ENCODE data around the gene GMDS. TPM values are rescaled to one million over a fixed set of nuclear protein-coding genes. Genes with fewer than 3 reads are reported as not detected.

The GMDS gene
- polyA plus RNA-seq, 1 of the 3 experiments (the other 2 are of a cell fraction), result 12.3 TPM

DNA sequence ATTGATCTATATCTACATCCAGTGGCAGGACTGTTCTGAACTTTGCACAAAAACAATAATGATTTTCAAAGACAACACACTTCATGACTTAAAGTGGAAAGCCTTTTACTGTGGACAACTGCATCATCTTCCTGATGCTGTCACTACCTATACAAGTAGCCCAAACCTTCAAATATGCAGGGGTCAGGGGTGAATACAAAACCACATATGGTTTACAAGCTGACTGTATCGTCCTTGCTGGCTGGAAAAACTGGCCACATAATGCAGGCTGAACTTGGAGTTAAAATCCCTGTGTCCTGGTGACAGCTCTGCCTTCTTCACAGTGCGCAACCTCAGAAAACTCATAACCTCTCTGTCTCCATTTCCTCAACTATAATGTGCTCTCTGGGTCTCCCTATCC lies 128.9 kb downstream of the GMDS start:
- no peaks in the 10 kb centered on the region for H3K36me3 ChIP-seq (replicated peaks in 1 of 2; ENCODE audit: control insufficient read depth in 1 of 2, insufficient read depth in 2 of 2, low read length in 1 of 2)
- H3K4me2 ChIP-seq, result no peak overlapping the region
- ChIA-PET CTCF (interaction anchor here (3.7 kb wide), 1 partner anchor 12 kb away, joined by 15 read pairs; no protein-coding TSS in a partner anchor), POLR2A (no interaction called here)
- H3K4me1 ChIP-seq (ENCODE audit: control insufficient read depth in 1 of 2, insufficient read depth in 2 of 2, low read depth in 1 of 2, low read length in 1 of 2), result no peaks in the 10 kb centered on the region; a peak in 1 of 4 replicates
- no peaks in the 10 kb centered on the region for H3F3A ChIP-seq (replicated peaks; ENCODE audit: insufficient read depth)
- no peaks in the 10 kb centered on the region for H4K20me1 ChIP-seq (ENCODE audit: insufficient read depth)
- no peaks in the 10 kb centered on the region for H3K9me2 ChIP-seq
- no peak overlapping the region for H3K9ac ChIP-seq
- 86% methylated on average over 2 of the region's 2 CpGs for WGBS (ENCODE audit: low lambda C conversion rate)
- H3K79me2 ChIP-seq (ENCODE audit: insufficient read depth), result no peaks in the 10 kb centered on the region
- no peak overlapping the region for H3K4me3 ChIP-seq (ENCODE audit: low read depth in 2 of 2, low read length in 1 of 2)
- H3K27ac ChIP-seq (ENCODE audit: low read depth in 2 of 2, low read length in 1 of 2), result no peak overlapping the region
- no peaks in the 10 kb centered on the region for H3K27me3 ChIP-seq (ENCODE audit: insufficient read depth)
- H2AFZ ChIP-seq (ENCODE audit: low read depth), result no peak overlapping the region
- no peak for DNase-seq
- TF ChIP-seq, protein P1, sequence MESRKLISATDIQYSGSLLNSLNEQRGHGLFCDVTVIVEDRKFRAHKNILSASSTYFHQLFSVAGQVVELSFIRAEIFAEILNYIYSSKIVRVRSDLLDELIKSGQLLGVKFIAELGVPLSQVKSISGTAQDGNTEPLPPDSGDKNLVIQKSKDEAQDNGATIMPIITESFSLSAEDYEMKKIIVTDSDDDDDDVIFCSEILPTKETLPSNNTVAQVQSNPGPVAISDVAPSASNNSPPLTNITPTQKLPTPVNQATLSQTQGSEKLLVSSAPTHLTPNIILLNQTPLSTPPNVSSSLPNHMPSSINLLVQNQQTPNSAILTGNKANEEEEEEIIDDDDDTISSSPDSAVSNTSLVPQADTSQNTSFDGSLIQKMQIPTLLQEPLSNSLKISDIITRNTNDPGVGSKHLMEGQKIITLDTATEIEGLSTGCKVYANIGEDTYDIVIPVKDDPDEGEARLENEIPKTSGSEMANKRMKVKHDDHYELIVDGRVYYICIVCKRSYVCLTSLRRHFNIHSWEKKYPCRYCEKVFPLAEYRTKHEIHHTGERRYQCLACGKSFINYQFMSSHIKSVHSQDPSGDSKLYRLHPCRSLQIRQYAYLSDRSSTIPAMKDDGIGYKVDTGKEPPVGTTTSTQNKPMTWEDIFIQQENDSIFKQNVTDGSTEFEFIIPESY (IDR thresholded peaks at IDR 0.05; ENCODE audit: borderline replicate concordance, low read depth), result no peak
- TF ChIP-seq, protein P2, sequence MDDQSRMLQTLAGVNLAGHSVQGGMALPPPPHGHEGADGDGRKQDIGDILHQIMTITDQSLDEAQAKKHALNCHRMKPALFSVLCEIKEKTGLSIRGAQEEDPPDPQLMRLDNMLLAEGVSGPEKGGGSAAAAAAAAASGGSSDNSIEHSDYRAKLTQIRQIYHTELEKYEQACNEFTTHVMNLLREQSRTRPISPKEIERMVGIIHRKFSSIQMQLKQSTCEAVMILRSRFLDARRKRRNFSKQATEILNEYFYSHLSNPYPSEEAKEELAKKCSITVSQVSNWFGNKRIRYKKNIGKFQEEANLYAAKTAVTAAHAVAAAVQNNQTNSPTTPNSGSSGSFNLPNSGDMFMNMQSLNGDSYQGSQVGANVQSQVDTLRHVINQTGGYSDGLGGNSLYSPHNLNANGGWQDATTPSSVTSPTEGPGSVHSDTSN (IDR thresholded peaks at IDR 0.05), result no peak
- TF ChIP-seq CHD2 (IDR thresholded peaks at IDR 0.05; ENCODE audit: low read length, partially characterized antibody) (no peak), POLR2AphosphoS5 (IDR thresholded peaks at IDR 0.05; ENCODE audit: low read depth, low read length) (no peak), JUND (IDR thresholded peaks at IDR 0.05) (no peak), NFIC (IDR thresholded peaks at IDR 0.05; ENCODE audit: borderline replicate concordance) (no peak), YY1 (IDR thresholded peaks at IDR 0.05; ENCODE audit: low read depth) (no peak), RFX5 (IDR thresholded peaks at IDR 0.05; ENCODE audit: low read length) (no peak)
- no peaks in the 10 kb centered on the region for H3K9me3 ChIP-seq

DNA sequence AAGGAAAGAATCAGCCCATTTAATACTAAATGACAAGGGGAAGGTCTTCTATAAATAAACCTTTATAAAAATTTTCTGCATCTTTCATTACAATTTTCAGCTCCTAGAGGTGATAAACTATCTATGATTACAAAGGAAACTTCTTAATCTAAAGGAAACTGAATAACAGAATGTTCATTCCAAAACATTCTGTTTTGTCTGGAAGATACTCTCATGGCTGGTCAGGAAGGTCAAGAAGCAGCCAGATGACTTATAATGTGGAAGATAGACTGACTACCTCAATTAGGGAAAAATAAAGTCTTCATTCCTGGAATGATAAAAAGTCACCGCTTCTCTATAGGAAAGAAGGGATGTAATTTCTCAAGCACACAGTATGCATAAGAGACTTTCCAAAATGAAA lies 131.3 kb downstream of the GMDS start:
- no peak overlapping the region for H2AFZ ChIP-seq (ENCODE audit: low read depth)
- POLR2A ChIA-PET, result no interaction called here
- peaks cover 0 to 2% of the 10 kb centered on the region in 2 experiments; a peak in 1 of 4 replicates for H3K4me1 ChIP-seq (ENCODE audit: control insufficient read depth in 1 of 2, insufficient read depth in 2 of 2, low read depth in 1 of 2, low read length in 1 of 2)
- no peak overlapping the region for H3K4me3 ChIP-seq (ENCODE audit: low read depth in 2 of 2, low read length in 1 of 2)
- H3K4me2 ChIP-seq, result no peak overlapping the region
- CTCF ChIA-PET, result interaction anchor here (1.0 to 1.2 kb wide), 3 partner anchors 10 to 518 kb away, joined by 3 to 5 read pairs (median 4); no protein-coding TSS in a partner anchor
- no peaks in the 10 kb centered on the region for H3K9me3 ChIP-seq
- no peak overlapping the region for H3K27ac ChIP-seq (ENCODE audit: low read depth in 2 of 2, low read length in 1 of 2)
- H3K36me3 ChIP-seq (replicated peaks in 1 of 2; ENCODE audit: control insufficient read depth in 1 of 2, insufficient read depth in 2 of 2, low read length in 1 of 2), result no peaks in the 10 kb centered on the region
- H3K9ac ChIP-seq, result no peak overlapping the region
- no peaks in the 10 kb centered on the region for H3K27me3 ChIP-seq (ENCODE audit: insufficient read depth)
- TF ChIP-seq NRF1 (IDR thresholded peaks at IDR 0.05; ENCODE audit: low read depth, low read length) (no peak), SIN3A (IDR thresholded peaks at IDR 0.05; ENCODE audit: borderline replicate concordance, low read depth, low read length) (no peak), RFX5 (IDR thresholded peaks at IDR 0.05; ENCODE audit: low read length) (no peak), RXRA (IDR thresholded peaks at IDR 0.05; ENCODE audit: borderline replicate concordance, low read depth) (no peak), MEF2A (IDR thresholded peaks at IDR 0.05; ENCODE audit: borderline replicate concordance, low read depth) (no peak), CHD2 (IDR thresholded peaks at IDR 0.05; ENCODE audit: low read length, partially characterized antibody) (no peak), POLR2AphosphoS5 (IDR thresholded peaks at IDR 0.05; ENCODE audit: low read depth, low read length) (no peak), GABPA (IDR thresholded peaks at IDR 0.05; ENCODE audit: low read depth) (no peak)
- TF ChIP-seq, protein P3, sequence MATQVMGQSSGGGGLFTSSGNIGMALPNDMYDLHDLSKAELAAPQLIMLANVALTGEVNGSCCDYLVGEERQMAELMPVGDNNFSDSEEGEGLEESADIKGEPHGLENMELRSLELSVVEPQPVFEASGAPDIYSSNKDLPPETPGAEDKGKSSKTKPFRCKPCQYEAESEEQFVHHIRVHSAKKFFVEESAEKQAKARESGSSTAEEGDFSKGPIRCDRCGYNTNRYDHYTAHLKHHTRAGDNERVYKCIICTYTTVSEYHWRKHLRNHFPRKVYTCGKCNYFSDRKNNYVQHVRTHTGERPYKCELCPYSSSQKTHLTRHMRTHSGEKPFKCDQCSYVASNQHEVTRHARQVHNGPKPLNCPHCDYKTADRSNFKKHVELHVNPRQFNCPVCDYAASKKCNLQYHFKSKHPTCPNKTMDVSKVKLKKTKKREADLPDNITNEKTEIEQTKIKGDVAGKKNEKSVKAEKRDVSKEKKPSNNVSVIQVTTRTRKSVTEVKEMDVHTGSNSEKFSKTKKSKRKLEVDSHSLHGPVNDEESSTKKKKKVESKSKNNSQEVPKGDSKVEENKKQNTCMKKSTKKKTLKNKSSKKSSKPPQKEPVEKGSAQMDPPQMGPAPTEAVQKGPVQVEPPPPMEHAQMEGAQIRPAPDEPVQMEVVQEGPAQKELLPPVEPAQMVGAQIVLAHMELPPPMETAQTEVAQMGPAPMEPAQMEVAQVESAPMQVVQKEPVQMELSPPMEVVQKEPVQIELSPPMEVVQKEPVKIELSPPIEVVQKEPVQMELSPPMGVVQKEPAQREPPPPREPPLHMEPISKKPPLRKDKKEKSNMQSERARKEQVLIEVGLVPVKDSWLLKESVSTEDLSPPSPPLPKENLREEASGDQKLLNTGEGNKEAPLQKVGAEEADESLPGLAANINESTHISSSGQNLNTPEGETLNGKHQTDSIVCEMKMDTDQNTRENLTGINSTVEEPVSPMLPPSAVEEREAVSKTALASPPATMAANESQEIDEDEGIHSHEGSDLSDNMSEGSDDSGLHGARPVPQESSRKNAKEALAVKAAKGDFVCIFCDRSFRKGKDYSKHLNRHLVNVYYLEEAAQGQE (IDR thresholded peaks at IDR 0.05; ENCODE audit: low read depth, low read length), result no peak
- TF ChIP-seq, protein P4, sequence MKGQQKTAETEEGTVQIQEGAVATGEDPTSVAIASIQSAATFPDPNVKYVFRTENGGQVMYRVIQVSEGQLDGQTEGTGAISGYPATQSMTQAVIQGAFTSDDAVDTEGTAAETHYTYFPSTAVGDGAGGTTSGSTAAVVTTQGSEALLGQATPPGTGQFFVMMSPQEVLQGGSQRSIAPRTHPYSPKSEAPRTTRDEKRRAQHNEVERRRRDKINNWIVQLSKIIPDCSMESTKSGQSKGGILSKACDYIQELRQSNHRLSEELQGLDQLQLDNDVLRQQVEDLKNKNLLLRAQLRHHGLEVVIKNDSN (IDR thresholded peaks at IDR 0.05; ENCODE audit: borderline replicate concordance, low read depth), result no peak
- H3K9me2 ChIP-seq, result no peaks in the 10 kb centered on the region
- 100% methylated on average over 1 of the region's 1 CpG for WGBS (ENCODE audit: low lambda C conversion rate)
- peaks cover 3% of the 10 kb centered on the region for H3F3A ChIP-seq (replicated peaks; ENCODE audit: insufficient read depth)
- H4K20me1 ChIP-seq (ENCODE audit: insufficient read depth), result no peaks in the 10 kb centered on the region
- no peaks in the 10 kb centered on the region for H3K79me2 ChIP-seq (ENCODE audit: insufficient read depth)
- DNase-seq, result no peak

Measured in SK-N-SH (cell line).